ENCODE data around the gene SYTL3. TPM values are rescaled to one million over a fixed set of nuclear protein-coding genes. Genes with fewer than 3 reads are reported as not detected.
"Not testable (repeated sequence)": the region's sequence is repeated elsewhere in the genome, so short reads cannot be mapped to it uniquely, and the experiment has no call there.

The SYTL3 gene
- total RNA-seq, 2 experiments from 2014 or later: 181 to 186 TPM

DNA sequence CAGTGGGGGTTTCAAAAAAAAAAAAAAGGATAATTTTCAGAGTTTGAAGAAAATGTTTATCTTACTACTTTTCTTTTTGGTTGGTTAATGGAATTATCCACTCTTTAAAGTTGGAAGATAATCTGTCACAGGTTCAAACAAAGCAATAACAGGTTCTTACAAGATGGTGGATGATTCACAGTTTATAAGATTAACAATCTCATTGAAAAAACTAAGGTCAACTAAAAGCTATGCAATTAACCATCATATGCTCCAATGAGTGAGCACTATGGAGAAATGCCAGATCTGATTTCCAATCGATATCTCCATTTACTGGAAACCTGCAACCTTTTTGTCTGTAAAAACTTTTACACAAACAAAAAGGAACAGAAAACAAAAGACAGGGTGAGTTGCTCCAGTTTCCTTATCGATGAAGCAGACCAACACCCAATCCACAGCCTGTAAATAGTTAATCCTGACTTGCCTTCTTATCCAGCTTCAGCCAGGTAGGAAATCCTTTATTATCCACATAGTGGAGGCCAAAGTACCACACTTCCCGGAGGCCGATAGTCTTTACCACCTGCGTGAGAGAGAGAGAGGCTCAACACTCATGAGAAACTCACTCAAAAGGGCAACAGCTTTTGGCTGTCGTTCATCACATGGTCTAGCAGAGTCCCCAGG lies 136.9 kb downstream of the SYTL3 start:
- Mint-ChIP-seq H3K36me3 (peaks cover 62% of the 10 kb centered on the region), H3K27me3 (no peaks in the 10 kb centered on the region), H3K9me3 (no peaks in the 10 kb centered on the region), H3K4me3 (no peak overlapping the region), H3K4me1 (ENCODE audit: low read depth) (peaks cover 39% of the 10 kb centered on the region), H3K27ac (peak overlapping the region; percentile 38)
- ChIA-PET CTCF (interaction anchor here (1.3 kb wide), 1 partner anchor 324 kb away, joined by 4 read pairs; no protein-coding TSS in a partner anchor), POLR2A (no interaction called here)
- DNase-seq: no peak
- intact Hi-C loops (cut with micrococcal nuclease): no loop called here

DNA sequence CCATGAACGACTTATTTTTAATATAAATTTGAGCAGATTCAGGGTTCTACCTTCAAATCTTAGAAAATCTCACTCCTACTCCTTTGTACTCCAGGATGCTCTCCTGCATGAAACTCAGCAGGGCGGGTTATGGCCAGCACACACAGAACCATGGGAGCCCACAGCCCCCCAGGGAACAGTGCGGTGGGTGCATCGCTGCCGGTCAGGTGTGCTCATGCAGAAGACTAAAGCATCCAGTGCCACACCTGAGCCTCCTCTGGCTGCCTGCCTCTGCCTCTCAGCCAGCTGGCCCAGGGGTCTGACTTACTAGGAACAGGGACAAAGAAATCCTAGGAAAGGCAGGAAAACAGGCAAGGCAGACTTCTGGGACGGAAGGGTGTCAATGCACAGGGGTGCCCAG lies 137.5 kb downstream of the SYTL3 start:
- Mint-ChIP-seq H3K4me3 (no peak overlapping the region), H3K9me3 (no peaks in the 10 kb centered on the region), H3K36me3 (peaks cover 59% of the 10 kb centered on the region), H3K4me1 (ENCODE audit: low read depth) (peaks cover 42% of the 10 kb centered on the region), H3K27me3 (no peaks in the 10 kb centered on the region), H3K27ac (peak overlapping the region; percentile 25)
- intact Hi-C loops (cut with micrococcal nuclease): no loop called here
- no peak for DNase-seq
- ChIA-PET POLR2A (no interaction called here), CTCF (interaction anchor here (0.6 to 1.3 kb wide), 2 partner anchors 323 to 348 kb away, joined by 4 read pairs; no protein-coding TSS in a partner anchor)

DNA sequence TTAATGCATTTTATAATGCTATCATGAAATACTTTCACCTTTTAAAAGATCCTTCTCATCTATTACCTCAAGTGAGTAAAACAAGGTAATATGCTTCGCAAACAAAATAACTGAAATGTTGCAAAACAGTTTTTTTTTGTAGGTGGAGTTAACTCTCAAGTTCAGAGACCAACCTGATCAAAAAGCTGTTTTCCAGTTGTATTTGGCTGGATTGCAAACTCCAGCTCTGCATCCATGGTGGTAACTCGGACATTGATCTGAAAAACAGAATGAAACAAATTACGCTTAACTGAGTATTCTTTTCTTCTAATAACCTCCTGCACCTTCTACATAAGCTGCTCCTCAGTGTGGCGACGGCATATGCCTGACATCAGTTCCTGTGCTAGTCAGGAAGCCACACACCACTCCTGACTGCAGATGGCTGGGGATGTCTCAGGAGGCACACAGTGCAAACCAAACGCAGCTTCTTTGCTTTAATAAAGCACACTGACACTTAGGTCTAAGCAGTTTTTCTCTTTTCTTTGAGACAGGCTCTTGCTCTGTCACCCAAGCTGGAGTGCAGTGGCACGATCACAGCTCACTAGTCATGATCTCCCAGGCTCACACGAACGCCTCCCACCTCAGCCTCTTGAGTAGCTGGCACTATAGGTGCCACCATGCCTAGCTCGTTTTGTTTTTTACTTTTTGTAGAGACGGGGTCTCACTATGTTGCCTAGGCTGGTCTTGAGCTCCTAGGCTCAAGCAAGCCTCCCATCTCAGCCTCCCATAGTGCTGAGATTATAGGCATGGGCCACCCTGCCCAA lies 139.5 kb downstream of the SYTL3 start:
- peaks cover 44% of the 10 kb centered on the region for H3K36me3 Mint-ChIP-seq
- H3K4me1 Mint-ChIP-seq (ENCODE audit: low read depth): peaks cover 58% of the 10 kb centered on the region
- intact Hi-C loops (cut with micrococcal nuclease): no loop called here
- ChIA-PET CTCF (interaction anchor here (1.1 to 2.1 kb wide), 7 partner anchors 10 to 220 kb away, joined by 4 to 13 read pairs (median 5); no protein-coding TSS in a partner anchor), POLR2A (interaction anchor here (0.8 to 1.2 kb wide), 2 partner anchors 25 to 55 kb away, joined by 3 to 4 read pairs; no protein-coding TSS in a partner anchor)
- no peaks in the 10 kb centered on the region for H3K9me3 Mint-ChIP-seq
- H3K27ac Mint-ChIP-seq: peak overlapping the region; percentile 72
- H3K27me3 Mint-ChIP-seq: no peaks in the 10 kb centered on the region
- DNase-seq: peak; percentile 57
- no peak overlapping the region for H3K4me3 Mint-ChIP-seq

DNA sequence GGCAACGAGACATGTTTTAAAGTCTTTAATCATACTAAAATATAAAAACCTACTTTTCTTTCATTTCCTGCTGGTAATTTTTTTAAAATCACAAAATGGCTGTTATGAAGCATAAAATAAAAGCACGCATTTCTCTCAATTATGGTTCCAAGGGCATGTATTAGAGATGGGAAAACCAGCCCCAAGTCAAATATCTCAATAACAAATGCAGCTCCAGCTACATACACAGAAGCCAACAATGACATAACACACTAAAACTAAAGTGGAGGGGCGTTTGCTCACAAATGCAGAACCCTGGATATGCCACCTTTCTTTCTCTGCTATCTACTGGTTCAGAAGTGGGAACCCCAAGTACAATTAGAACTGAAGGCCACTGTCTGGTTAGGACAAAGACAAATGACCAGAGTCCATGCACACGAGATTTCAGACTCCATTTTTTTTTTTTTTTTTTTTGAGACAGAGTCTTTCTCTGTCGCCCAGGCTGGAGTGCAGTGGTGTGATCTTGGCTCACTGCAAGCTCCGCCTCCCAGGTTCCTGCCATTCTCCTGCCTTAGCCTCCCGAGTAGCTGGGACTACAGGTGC lies 141.5 kb downstream of the SYTL3 start:
- H3K27me3 Mint-ChIP-seq: no peaks in the 10 kb centered on the region
- peaks cover 68% of the 10 kb centered on the region for H3K4me1 Mint-ChIP-seq (ENCODE audit: low read depth)
- intact Hi-C loops (cut with micrococcal nuclease): loop anchor here (5.0 kb wide), 1 partner anchor 181 kb away; no protein-coding TSS in a partner anchor
- no peak overlapping the region for H3K4me3 Mint-ChIP-seq
- POLR2A ChIA-PET: no interaction called here
- peak overlapping the region; percentile 29 for H3K27ac Mint-ChIP-seq
- H3K9me3 Mint-ChIP-seq: no peaks in the 10 kb centered on the region
- no peak for DNase-seq
- CTCF ChIA-PET: interaction anchor here (1.0 kb wide), 1 partner anchor 78 kb away, joined by 3 read pairs; no protein-coding TSS in a partner anchor
- H3K36me3 Mint-ChIP-seq: peaks cover 38% of the 10 kb centered on the region

DNA sequence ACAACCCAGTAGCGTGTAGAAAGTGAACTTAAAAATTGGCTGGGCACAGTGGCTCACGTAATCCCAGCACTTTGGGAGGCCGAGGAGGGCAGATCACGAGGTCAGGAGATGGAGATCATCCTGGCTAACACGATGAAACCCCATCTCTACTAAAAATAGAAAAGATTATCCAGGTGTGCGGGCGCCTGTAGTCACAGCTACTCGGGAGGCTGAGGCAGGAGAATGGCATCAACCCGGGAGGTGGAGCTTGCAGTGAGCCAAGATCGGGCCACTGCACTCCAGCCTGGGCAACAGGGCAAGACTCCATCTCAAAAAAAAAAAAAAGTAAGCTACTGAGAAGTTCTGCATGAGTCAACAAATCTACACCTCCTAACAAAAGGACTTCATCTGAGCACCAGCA lies 142.7 kb downstream of the SYTL3 start:
- H3K9me3 Mint-ChIP-seq, POLR2A ChIA-PET, H3K4me3 Mint-ChIP-seq, DNase-seq, H3K27me3 Mint-ChIP-seq: not testable (repeated sequence)
- peak overlapping the region; percentile 72 for H3K27ac Mint-ChIP-seq
- intact Hi-C loops (cut with micrococcal nuclease): loop anchor here (2.0 to 5.0 kb wide), 2 partner anchors 24 to 180 kb away; no protein-coding TSS in a partner anchor
- CTCF ChIA-PET: interaction anchor here (0.6 to 2.0 kb wide), 11 partner anchors 11 to 359 kb away, joined by 3 to 20 read pairs (median 4); partner anchors contain the start of gene EZR
- H3K4me1 Mint-ChIP-seq (ENCODE audit: low read depth): peaks cover 76% of the 10 kb centered on the region
- peaks cover 38% of the 10 kb centered on the region for H3K36me3 Mint-ChIP-seq

DNA sequence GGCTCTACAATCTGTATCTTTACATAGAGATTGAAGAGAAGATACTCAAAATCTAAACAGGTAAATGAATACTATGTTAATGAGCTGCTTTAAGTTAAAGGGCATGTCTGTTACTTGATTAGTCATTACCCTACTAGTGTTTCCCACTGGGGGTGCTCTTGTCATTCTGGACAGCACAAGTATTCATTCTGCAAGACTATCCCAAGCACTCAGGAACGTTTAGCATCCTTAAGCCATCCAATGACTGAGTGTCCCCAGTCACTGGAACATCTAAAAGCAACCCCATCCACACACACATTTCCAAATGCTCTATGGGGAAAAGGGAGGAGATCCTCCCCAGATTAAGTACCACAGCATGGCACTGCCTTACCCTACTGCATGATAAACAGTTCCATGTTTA lies 143.6 kb downstream of the SYTL3 start:
- Mint-ChIP-seq H3K4me1 (ENCODE audit: low read depth) (peaks cover 82% of the 10 kb centered on the region), H3K27ac (peak overlapping the region; percentile 49), H3K36me3 (peaks cover 36% of the 10 kb centered on the region), H3K9me3 (no peaks in the 10 kb centered on the region), H3K27me3 (no peaks in the 10 kb centered on the region), H3K4me3 (no peak overlapping the region)
- no peak for DNase-seq
- ChIA-PET POLR2A (interaction anchor here (0.6 kb wide), 1 partner anchor 79 kb away, joined by 4 read pairs; no protein-coding TSS in a partner anchor), CTCF (interaction anchor here (0.6 to 2.0 kb wide), 13 partner anchors 10 to 341 kb away, joined by 3 to 20 read pairs (median 4); partner anchors contain the start of gene EZR)
- intact Hi-C loops (cut with micrococcal nuclease): loop anchor here (2.0 to 5.0 kb wide), 2 partner anchors 23 to 179 kb away; no protein-coding TSS in a partner anchor

DNA sequence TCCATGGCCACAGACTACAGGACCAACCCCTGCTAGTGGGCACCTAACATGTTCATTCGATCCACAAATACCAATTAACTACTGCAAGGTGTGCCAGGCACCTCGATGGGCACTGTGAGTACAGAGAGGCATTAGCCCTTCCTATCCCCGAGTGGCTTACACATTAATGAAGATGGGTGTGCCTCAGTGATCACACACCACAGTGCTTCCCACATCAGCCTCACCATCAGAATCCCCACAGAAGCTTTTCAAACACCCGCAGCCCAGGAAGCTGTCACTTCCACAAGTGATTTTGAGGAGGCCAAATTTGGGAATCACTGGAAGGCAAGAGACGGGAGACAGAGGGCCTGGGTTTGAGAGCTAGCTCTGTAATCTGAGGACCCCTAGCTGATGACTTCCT lies 145.7 kb downstream of the SYTL3 start:
- DNase-seq: no peak
- Mint-ChIP-seq H3K4me3 (no peak overlapping the region), H3K9me3 (no peaks in the 10 kb centered on the region), H3K36me3 (peaks cover 29% of the 10 kb centered on the region), H3K4me1 (ENCODE audit: low read depth) (peaks cover 83% of the 10 kb centered on the region), H3K27me3 (no peaks in the 10 kb centered on the region), H3K27ac (peak overlapping the region; percentile 54)
- POLR2A ChIA-PET: interaction anchor here (1.2 kb wide), 1 partner anchor 21 kb away, joined by 3 read pairs; no protein-coding TSS in a partner anchor
- CTCF ChIA-PET: interaction anchor here (1.0 to 2.5 kb wide), 2 partner anchors 51 to 177 kb away, joined by 4 to 10 read pairs; no protein-coding TSS in a partner anchor
- intact Hi-C loops (cut with micrococcal nuclease): no loop called here

DNA sequence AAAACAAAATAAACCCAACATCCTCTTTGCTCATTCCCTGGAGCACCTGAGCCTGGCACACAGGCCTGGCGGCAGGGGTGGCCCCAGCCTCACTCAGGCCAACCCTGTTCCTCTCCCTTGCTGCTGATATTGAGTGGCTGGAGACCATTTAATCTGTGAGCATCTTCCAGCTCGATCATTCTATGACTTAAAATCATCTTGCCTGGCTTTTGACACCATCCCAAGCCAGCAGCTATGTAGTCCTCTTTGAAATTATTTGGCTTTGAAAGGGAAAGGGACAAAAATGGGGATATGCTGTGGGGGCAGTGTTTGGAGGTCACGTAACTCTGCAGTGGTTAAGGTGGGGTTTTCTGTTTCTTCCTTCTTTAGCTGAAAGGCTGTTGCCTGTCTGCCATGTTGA lies 146.5 kb downstream of the SYTL3 start:
- no peak for DNase-seq
- Mint-ChIP-seq H3K36me3 (peaks cover 29% of the 10 kb centered on the region), H3K27me3 (no peaks in the 10 kb centered on the region), H3K4me1 (ENCODE audit: low read depth) (peaks cover 83% of the 10 kb centered on the region), H3K27ac (peak overlapping the region; percentile 21), H3K9me3 (no peaks in the 10 kb centered on the region), H3K4me3 (no peak overlapping the region)
- POLR2A ChIA-PET: no interaction called here
- CTCF ChIA-PET: interaction anchor here (0.8 to 2.5 kb wide), 2 partner anchors 176 to 204 kb away, joined by 4 to 10 read pairs; partner anchors contain the start of gene RSPH3
- intact Hi-C loops (cut with micrococcal nuclease): no loop called here

DNA sequence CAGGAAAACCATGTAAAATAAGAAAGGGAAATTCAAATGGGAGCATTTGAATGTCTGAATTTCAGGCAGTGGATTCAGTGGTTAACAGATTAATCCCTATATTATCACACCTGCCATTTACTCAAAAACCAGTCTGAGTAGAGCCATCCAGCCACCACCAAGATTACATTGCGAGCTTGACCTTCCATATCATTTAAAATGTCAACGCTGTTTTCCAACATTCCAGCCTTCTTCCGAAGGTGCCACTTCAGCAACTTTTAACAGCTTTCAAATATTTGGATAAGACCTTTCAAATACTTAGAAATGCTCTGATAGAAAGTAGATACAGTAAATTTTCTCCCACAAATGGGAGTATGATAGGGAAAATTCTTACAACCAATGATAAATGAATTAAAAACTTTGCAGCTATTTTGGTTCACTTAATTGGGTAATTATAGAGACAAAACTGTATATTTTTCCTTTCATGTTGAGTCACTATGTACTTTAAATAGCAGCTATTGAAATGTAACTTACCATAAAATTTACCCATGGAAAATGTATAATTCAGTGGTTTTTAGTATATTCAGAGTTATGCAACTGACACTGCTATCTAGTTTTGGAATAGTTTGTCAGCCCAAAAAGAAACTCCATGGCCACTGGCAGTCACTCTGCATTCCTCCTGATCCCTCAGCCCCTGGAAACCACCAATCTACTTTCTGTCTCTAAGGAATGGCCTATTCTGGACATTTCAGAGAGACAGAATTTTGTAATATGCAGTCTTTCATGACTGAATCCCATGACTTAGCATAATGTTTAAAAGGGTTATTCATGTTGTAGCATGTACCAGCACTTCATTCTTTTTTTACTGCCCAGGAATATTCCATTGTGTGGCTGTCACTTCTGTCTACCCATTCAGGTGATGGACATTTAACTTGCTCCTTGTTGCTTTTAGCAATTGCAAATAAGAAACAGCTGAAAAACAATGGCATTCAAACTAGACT lies 147.8 kb downstream of the SYTL3 start:
- H3K27ac Mint-ChIP-seq: peak overlapping the region; percentile 84
- intact Hi-C loops (cut with micrococcal nuclease): no loop called here
- no peaks in the 10 kb centered on the region for H3K9me3 Mint-ChIP-seq
- H3K27me3 Mint-ChIP-seq: no peaks in the 10 kb centered on the region
- H3K4me3 Mint-ChIP-seq: no peak overlapping the region
- ChIA-PET POLR2A (interaction anchor here (0.6 to 1.9 kb wide), 2 partner anchors 15 to 57 kb away, joined by 3 to 5 read pairs; no protein-coding TSS in a partner anchor), CTCF (interaction anchor here (0.8 to 2.1 kb wide), 4 partner anchors 8 to 175 kb away, joined by 3 to 8 read pairs (median 6); no protein-coding TSS in a partner anchor)
- H3K4me1 Mint-ChIP-seq (ENCODE audit: low read depth): peaks cover 88% of the 10 kb centered on the region
- no peak for DNase-seq
- H3K36me3 Mint-ChIP-seq: peaks cover 32% of the 10 kb centered on the region

DNA sequence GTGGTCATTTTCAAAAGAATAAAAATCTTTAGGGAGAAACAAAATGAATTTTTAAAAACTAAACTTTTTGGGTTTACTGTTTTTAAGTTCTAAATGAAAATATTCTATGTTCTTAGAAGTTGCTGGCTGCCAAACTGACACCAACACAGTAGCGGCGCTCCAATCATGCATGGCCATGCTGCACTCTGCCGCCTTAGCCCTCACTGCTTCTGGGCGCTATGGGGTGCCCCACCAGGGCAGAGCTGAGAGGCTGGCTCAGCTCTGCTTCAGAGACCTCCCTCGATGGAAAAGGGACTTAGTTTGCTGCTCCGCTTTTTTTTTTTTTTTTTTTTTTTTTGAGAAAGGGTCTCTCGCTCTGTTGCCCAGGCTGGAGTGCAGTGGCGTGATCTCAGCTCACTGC lies 148.5 kb downstream of the SYTL3 start:
- H3K27me3 Mint-ChIP-seq: no peaks in the 10 kb centered on the region
- intact Hi-C loops (cut with micrococcal nuclease): no loop called here
- peaks cover 90% of the 10 kb centered on the region for H3K4me1 Mint-ChIP-seq (ENCODE audit: low read depth)
- CTCF ChIA-PET: interaction anchor here (0.8 to 2.1 kb wide), 3 partner anchors 9 to 174 kb away, joined by 5 to 8 read pairs (median 6); no protein-coding TSS in a partner anchor
- no peak overlapping the region for H3K4me3 Mint-ChIP-seq
- H3K27ac Mint-ChIP-seq: peak overlapping the region; percentile 84
- POLR2A ChIA-PET: interaction anchor here (0.6 to 1.9 kb wide), 3 partner anchors 9 to 56 kb away, joined by 3 to 5 read pairs (median 3); no protein-coding TSS in a partner anchor
- H3K9me3 Mint-ChIP-seq: no peaks in the 10 kb centered on the region
- no peak for DNase-seq
- H3K36me3 Mint-ChIP-seq: peaks cover 29% of the 10 kb centered on the region

All from activated CD4-positive, alpha-beta memory T cell treated with anti-CD3 and anti-CD28 coated beads for 36 hours (primary cell).